ENCODE measurements around the gene HCN3. TPM values are rescaled to one million over a fixed set of nuclear protein-coding genes. Genes with fewer than 3 reads are reported as not detected.

Gene HCN3
- total and polyA plus RNA-seq, 2 of the 13 experiments (the other 11 are each of a cell fraction or from before 2014, with no cell fraction given) = 2.4 to 10.2 TPM

- no peak for TF ChIP-seq ZBTB3 (CRISPR knock-in tag; IDR thresholded peaks at IDR 0.05; ENCODE audit: borderline replicate concordance, low read depth)
- peak; percentile 61; the same call in 1 of the 2 replicates for TF ChIP-seq ZNF333 (CRISPR knock-in tag; IDR thresholded peaks at IDR 0.05; ENCODE audit: borderline replicate concordance)
- TF ChIP-seq, protein P1, sequence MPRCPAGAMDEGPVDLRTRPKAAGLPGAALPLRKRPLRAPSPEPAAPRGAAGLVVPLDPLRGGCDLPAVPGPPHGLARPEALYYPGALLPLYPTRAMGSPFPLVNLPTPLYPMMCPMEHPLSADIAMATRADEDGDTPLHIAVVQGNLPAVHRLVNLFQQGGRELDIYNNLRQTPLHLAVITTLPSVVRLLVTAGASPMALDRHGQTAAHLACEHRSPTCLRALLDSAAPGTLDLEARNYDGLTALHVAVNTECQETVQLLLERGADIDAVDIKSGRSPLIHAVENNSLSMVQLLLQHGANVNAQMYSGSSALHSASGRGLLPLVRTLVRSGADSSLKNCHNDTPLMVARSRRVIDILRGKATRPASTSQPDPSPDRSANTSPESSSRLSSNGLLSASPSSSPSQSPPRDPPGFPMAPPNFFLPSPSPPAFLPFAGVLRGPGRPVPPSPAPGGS (CRISPR knock-in tag; IDR thresholded peaks at IDR 0.05) = peak; percentile 79
- TF ChIP-seq ZNF431 (CRISPR knock-in tag; IDR thresholded peaks at IDR 0.05; ENCODE audit: borderline replicate concordance, low read depth) = peak; percentile 64; the same call in 1 of the 2 replicates
- TF ChIP-seq ZNF747 (CRISPR knock-in tag; IDR thresholded peaks at IDR 0.05; ENCODE audit: borderline replicate concordance) = no peak
Observed at GRCh38 chr1:155277070-155277901, at the start of gene HCN3 (continued).

GRCh38 chr1:155228096-155228427 is 49.2 kb upstream of the HCN3 start:
- CTCF ChIA-PET (ENCODE audit: low intra/inter-chr PET ratio, low total read pairs) = no interaction called here
- ATAC-seq (no peak), FAIRE-seq (no peak), DNase-seq (ENCODE audit: low spot score) (no peak)
- Histone ChIP-seq H3K27ac (ENCODE audit: extremely low read length, insufficient read depth, low read length) (peak overlapping the region; percentile 26), H3K36me3 (replicated peaks in 1 of 2; ENCODE audit: control insufficient read depth in 1 of 2, insufficient read depth in 2 of 2, low read length in 2 of 2) (no peaks in the 10 kb centered on the region), H3K9ac (ENCODE audit: insufficient read depth, low read depth, low read length) (no peak overlapping the region; the same call in 1 of the 2 replicates), H3K4me3 (replicated peaks in 1 of 3; ENCODE audit: insufficient read depth in 1 of 3, low read depth in 2 of 3, low read length in 3 of 3) (no peak overlapping the region), H3K27me3 (ENCODE audit: control insufficient read depth in 1 of 2, insufficient read depth in 2 of 2, low read length in 2 of 2) (no peaks in the 10 kb centered on the region), H3K4me1 (ENCODE audit: insufficient read depth, low read length) (peaks cover 32% of the 10 kb centered on the region), H4K20me1 (ENCODE audit: insufficient read depth, low read length) (no peaks in the 10 kb centered on the region), H3K79me2 (ENCODE audit: insufficient read depth, low read length) (no peaks in the 10 kb centered on the region), H3K4me2 (ENCODE audit: low read depth, low read length) (peak overlapping the region; percentile 52), H3K9me3 (ENCODE audit: low read length) (no peaks in the 10 kb centered on the region), H2AFZ (ENCODE audit: low read length) (peak overlapping the region; percentile 56)
- intact Hi-C loops (cut with micrococcal nuclease; ENCODE audit: unreplicated experiment) (no loop called here), in situ Hi-C loops (cut with HindIII; ENCODE audit: extremely low pct_ligation_motif_present, low pct_unique_long_range_greater_than_20kb) (no loop called here)
- POLR2A ChIA-PET = interaction anchor here (1.8 kb wide), 1 partner anchor 45 kb away, joined by 10 read pairs; the partner anchor contains the start of gene CLK2
- TF ChIP-seq NFATC3 (CRISPR knock-in tag; IDR thresholded peaks at IDR 0.05) = 0 out of 2 replicates have a peak, but pooled peaks have one; percentile 10
- 0 out of 2 replicates have a peak, but pooled peaks have one; percentile 10 for TF ChIP-seq DNMT1 (CRISPR knock-in tag; IDR thresholded peaks at IDR 0.05)
- no peak for TF ChIP-seq SOX13 (IDR thresholded peaks at IDR 0.05)
- TF ChIP-seq SOX13 (CRISPR knock-in tag; conservative IDR thresholded peaks at IDR 0.05 in 1 of 2, IDR thresholded peaks at IDR 0.05 in 1 of 2) = no peak
- TF ChIP-seq ZNF44 (CRISPR knock-in tag; IDR thresholded peaks at IDR 0.05) = 0 out of 2 replicates have a peak, but pooled peaks have one; percentile 15
- TF ChIP-seq ZSCAN20 (CRISPR knock-in tag; IDR thresholded peaks at IDR 0.05; ENCODE audit: borderline replicate concordance) = no peak
- 0 out of 2 replicates have a peak, but pooled peaks have one; percentile 50 for TF ChIP-seq ZSCAN25 (CRISPR knock-in tag; IDR thresholded peaks at IDR 0.05)
- TF ChIP-seq EP300 (IDR thresholded peaks at IDR 0.05; ENCODE audit: low read depth in 2 of 2, low read length in 2 of 2) = no peak
- 0 out of 2 replicates have a peak, but pooled peaks have one; percentile 37 for TF ChIP-seq EP300 (CRISPR knock-in tag; IDR thresholded peaks at IDR 0.05; ENCODE audit: borderline replicate concordance)
- TF ChIP-seq ZBTB38 (CRISPR knock-in tag; IDR thresholded peaks at IDR 0.05) = 0 out of 2 replicates have a peak, but pooled peaks have one; percentile 5
- TF ChIP-seq, protein P1 (CRISPR knock-in tag; IDR thresholded peaks at IDR 0.05) = 0 out of 2 replicates have a peak, but pooled peaks have one; percentile 25
- no TSS peak for BruUV-seq (replicated peaks)
- WGBS (ENCODE audit: low lambda C conversion rate) = 97% methylated on average over 9 of the region's 9 CpGs
